GM18951 (cell line): ENCODE data around the gene ATP6V1B1.

Experiments
- POLR2A ChIP-seq: IDR thresholded peaks from 4 replicates; pipeline ENCODE4 v1.6.1; 2011; ENCODE audit warnings: mild to moderate bottlenecking; ENCODE audit not compliant: insufficient read length, insufficient read depth; ENCODE audit errors: extremely low read depth
- in situ Hi-C: fragments of 300-500 bp; cut with MboI; formaldehyde crosslinking; loops from one replicate; pipeline ENCODE4 v1.12.0; 2022; ENCODE audit warnings: low sequenced_read_pairs, mixed read lengths, inconsistent platforms; ENCODE audit not compliant: unreplicated experiment

ATP6V1B1 gene

DNA sequence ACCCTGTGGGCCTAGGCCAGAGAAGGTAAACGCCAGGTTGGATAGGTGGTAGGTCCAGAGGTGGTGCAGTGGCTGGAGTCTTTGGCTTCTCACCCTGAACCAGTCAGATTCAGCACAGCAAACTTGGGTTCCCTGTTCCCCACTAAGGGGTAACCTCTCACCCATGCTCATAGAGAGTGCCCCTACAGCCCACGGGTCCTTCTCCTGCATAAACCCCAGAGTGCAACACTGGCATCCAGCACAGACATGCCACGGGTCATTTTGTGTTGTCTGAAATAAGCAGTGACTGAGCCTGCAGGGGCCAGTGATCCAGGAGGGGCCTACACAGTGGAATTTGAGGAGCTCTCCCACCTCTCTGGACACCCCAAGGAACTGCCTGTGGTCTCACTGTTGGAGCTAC, 40.5 kb upstream of the ATP6V1B1 start:
- TF ChIP-seq POLR2A, result no peak
- in situ Hi-C loops, result no loop called here

DNA sequence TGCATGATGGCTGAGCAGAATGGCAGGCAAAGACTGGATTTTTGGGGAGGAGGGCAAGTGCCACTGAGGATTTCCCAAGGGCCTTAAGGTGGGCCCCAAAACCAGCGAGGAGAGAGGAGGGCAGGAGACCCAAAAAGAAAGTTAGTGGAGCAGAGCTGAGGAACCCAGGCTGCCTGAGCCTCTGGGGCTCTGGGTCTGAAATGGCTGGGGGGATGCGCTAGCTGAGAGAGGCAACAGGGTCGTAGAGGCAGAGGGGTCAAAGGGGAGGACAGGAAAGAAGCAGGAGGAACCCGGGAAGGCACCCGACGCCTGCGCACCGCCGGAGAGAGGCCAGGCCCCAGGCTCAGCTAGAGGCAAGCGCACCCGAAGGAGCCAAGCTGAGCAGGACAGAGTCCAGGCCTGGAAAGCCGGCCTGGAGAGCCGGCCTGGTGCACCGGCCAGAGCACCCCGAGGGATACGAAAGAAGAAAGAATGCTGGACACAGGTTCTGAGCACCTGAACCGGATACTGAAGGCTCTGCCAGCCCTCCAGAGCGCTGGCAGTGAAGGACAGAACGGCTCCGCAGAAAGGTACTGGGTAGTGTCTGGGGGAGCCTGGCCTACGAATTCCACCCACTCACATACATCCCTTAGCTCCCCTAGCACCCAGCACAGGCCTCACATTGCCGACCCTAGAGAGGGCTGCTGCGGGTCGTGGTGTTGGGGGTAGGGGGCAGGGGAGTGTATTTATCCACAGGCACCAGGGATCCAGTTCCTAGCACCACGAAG, 39.5 kb upstream of the ATP6V1B1 start:
- in situ Hi-C loops, result no loop called here
- no peak for TF ChIP-seq POLR2A

DNA sequence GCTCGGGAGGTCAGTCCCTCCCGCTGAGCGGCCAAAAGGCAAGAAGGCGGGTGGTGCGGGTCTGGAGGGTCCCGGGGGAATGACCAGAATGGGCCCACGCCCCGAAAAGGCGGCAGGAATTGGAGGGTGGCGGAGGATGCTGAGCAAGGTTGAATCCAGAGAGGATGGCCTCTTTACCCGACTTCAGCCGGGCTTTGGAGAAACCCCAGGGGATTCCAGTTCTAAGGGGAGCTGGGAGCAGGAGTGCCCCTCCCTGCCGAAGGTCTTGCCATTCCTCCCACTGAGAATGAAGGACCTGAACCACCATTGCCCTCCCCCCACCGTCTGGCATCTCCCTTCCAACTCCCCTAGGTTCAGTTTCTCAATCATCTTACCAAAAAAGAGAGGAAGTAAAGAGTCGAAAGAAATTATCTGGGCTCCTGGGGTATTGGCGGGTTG, 38.9 kb upstream of the ATP6V1B1 start:
- TF ChIP-seq POLR2A, result no peak
- in situ Hi-C loops, result no loop called here

GRCh38 chr2:70897203-70897976, 38.3 kb upstream of the ATP6V1B1 start:
- TF ChIP-seq POLR2A, result no peak
- in situ Hi-C loops, result no loop called here

GRCh38 chr2:70897977-70898226, 37.8 kb upstream of the ATP6V1B1 start:
- in situ Hi-C loops, result no loop called here
- no peak for TF ChIP-seq POLR2A

DNA sequence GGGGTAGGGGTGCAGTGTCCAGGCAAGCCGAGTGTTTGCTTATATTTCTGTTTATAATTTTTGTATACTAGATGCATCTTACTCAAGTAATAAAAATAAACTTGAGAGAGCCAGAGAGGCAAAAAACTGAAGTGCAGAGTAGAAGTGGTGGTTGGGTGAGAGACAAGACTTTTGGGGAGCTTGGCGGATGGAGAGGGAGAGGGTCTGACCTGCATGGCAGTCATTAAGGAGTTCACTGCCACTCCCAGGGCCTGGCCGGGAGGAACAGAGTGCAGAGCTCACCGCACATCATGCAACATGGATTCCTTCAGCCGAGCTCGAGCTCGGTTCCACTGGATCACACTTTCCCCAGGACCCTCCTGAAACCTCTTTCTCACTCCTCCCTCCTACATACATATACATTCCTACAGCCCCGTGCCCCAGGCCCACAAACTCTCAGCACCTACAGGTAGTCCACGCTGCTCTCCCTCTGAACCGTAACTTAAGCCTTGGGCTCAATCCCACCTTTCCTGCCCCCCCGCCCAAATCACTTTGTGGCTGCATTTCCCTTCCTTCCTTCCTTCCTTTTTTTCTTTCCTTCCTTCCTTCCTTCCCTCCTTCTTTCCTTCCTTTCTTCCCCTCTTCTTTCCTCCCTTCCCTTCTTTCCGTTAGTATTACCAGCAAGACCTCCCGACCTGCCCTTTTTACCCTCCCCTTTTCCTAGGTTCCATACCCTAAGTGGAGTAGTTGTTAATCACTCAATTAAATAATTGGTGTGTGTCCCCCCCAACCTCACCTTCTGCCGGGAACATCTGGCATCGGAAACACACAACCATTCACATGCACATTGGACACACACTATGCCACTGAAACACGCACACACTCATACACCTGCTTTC, 37.1 kb upstream of the ATP6V1B1 start:
- in situ Hi-C loops, result no loop called here
- no peak for TF ChIP-seq POLR2A

- in situ Hi-C loops, result no loop called here
- no peak for TF ChIP-seq POLR2A
These were observed 34.3 kb upstream of the ATP6V1B1 start for GRCh38 chr2:70901227-70902066.

DNA sequence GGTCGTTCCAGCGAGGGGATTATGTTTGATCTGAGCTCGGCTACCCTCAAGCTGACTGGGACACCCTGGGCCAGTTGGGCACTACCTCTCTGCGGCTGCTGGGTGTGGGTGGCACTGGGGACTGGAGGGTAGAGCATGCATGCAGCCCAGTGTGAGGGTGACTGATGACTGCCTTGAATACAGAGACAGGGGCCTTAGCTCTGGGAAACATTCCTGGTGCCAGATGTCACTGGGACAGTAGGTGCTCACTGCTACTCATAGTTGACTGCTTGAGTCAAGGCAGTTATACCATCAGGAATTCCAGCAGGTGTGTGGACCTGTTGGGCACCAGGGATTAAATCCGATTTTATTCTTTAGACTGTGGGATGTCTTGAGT, 33.6 kb upstream of the ATP6V1B1 start:
- in situ Hi-C loops, result no loop called here
- TF ChIP-seq POLR2A, result no peak

GRCh38 chr2:70902579-70902978, 33.1 kb upstream of the ATP6V1B1 start:
- TF ChIP-seq POLR2A, result no peak
- in situ Hi-C loops, result no loop called here

GRCh38 chr2:70903171-70903570, 32.5 kb upstream of the ATP6V1B1 start:
- TF ChIP-seq POLR2A, result no peak
- in situ Hi-C loops, result no loop called here

- no peak for TF ChIP-seq POLR2A
- in situ Hi-C loops, result no loop called here
These were observed 31.9 kb upstream of the ATP6V1B1 start for GRCh38 chr2:70903641-70904340.
